Spleen (tissue), 11 donors: ENCODE measurements around the gene SLC35E4. TPM values are rescaled to one million over a fixed set of nuclear protein-coding genes. Genes with fewer than 3 reads are reported as not detected.
A peak's percentile ranks its signal among the peaks of the same experiment; 100 is the strongest.
"Not testable (repeated sequence)": the region's sequence is repeated elsewhere in the genome, so short reads cannot be mapped to it uniquely, and the experiment has no call there.

Experiments used
- DNase-seq: peaks from one replicate; pipeline ENCODE4 v3.0.0-alpha.2; 2020
- H3K27ac ChIP-seq, 8 donors: fragments of 200-600 bp; sonication (generic) in 7 of 8; 1 replicate in 4 of 8; 2 replicates in 4 of 8; pipeline versions ENCODE4 v1.5.0 to v1.8.0; 2016 to 2021; ENCODE audit warnings: inconsistent platforms in 4 of 8, mild to moderate bottlenecking in 4 of 8, moderate library complexity in 1 of 8
- H3K27me3 ChIP-seq, 7 donors: fragments of 200-600 bp; sonication (generic) in 6 of 7; replicated peaks in 1 of 7; 1 replicate in 4 of 7; 2 replicates in 3 of 7; pipeline versions ENCODE4 v1.5.0 to v1.8.0; 2016 to 2021; ENCODE audit warnings: inconsistent platforms in 3 of 7, mild to moderate bottlenecking in 1 of 7
- H3K36me3 ChIP-seq, 6 donors: fragments of 200-600 bp; sonication (generic) in 5 of 6; 1 replicate in 4 of 6; 2 replicates in 2 of 6; pipeline versions ENCODE4 v1.5.0 to v1.8.0; 2016 to 2021; ENCODE audit warnings: inconsistent platforms in 2 of 6
- H3K4me1 ChIP-seq, 6 donors: fragments of 200-600 bp; sonication (generic) in 5 of 6; 1 replicate in 3 of 6; 2 replicates in 3 of 6; pipeline versions ENCODE4 v1.5.0 to v1.8.0; 2016 to 2021; ENCODE audit warnings: inconsistent platforms in 3 of 6
- H3K4me3 ChIP-seq, 8 donors: fragments of 200-600 bp; sonication (generic) in 7 of 8; 1 replicate in 4 of 8; 2 replicates in 4 of 8; pipeline versions ENCODE4 v1.5.0 to v1.8.0; 2016 to 2021; ENCODE audit warnings: inconsistent platforms in 4 of 8, mild to moderate bottlenecking in 4 of 8, moderate library complexity in 2 of 8
- H3K9me3 ChIP-seq, 8 donors: fragments of 200-600 bp; sonication (generic) in 7 of 8; 1 replicate in 4 of 8; 2 replicates in 4 of 8; pipeline versions ENCODE4 v1.5.0 to v1.8.0; 2016 to 2021; ENCODE audit warnings: inconsistent platforms in 4 of 8
- POLR2A ChIP-seq, 3 donors: fragments of 450-650 bp; IDR thresholded peaks; one replicate each; pipeline ENCODE4 v1.5.1; 2017; ENCODE audit warnings: antibody characterized with exemption in 3 of 3, mild to moderate bottlenecking in 1 of 3
- POLR2AphosphoS5 ChIP-seq, 3 donors: sonication (generic); formaldehyde crosslinking; IDR thresholded peaks; one replicate each; pipeline ENCODE4 v1.5.1; 2017; ENCODE audit warnings: antibody characterized with exemption in 3 of 3
- WGBS, 5 donors: extraction: QIAGEN DNeasy Blood & Tissue Kit in 3 of 5; methylation state at CpG; one replicate each; pipeline versions ENCODE4 v1.1.5 to v1.1.7; 2013 to 2018; 5-methylcytosine and 5-hydroxymethylcytosine counted together
- intact Hi-C: fragments of 100-400 bp; cut with DNase I; formaldehyde crosslinking; loops from one replicate; pipeline ENCODE4 v1.15.0; 2023; ENCODE audit warnings: low total_unique reads
- polyA plus RNA-seq, 3 donors: library from polyadenylated mRNA; stranded (reverse); fragments of 200-250 nt; gene quantifications; one replicate each; pipeline ENCODE4 v1.2.1, GENCODE V29; 2013
- total RNA-seq, 7 donors: library from RNA; depleted of rRNA in 3 of 7; stranded (reverse); fragments of >200 nt in 3 of 7; fragmentation: NEBNext Ultra II Directional in 4 of 7; extraction: Animal tissue kit (Norgen Biotek cat#: 25700) in 4 of 7; gene quantifications; one replicate each; pipeline versions ENCODE4 v1.1.0 to v1.2.1, GENCODE V29; 2016 to 2021
- TF ChIP-seq, protein P1 (sequence below), 11 experiments: fragments of 200-600 bp in 7 of 11; fragments of 450-650 bp in 4 of 11; sonication (generic) in 4 of 11; IDR thresholded peaks in 8 of 11; conservative IDR thresholded peaks in 3 of 11; 1 replicate in 7 of 11; 2 replicates in 4 of 11; pipeline versions ENCODE4 v1.4.0 to v1.8.0; 2016 to 2021; ENCODE audit warnings: antibody characterized with exemption in 11 of 11, inconsistent platforms in 4 of 11, mild to moderate bottlenecking in 1 of 11
- donor health status: healthy with polysubstance abuse.
- donor health status: DM: no; HTN: no; CAD: no; lungs with moderate emphysema.
- donor health status: DM: no; HTN: no; CAD: no.
- donor health status: Bipolar disorder and iron deficiency.
- donor health status: healthy.
- donor health status: DM: no; HTN: no; CAD: no.
- donor health status: DM: yes; HTN: yes; CAD: no.

Gene SLC35E4
- total and polyA plus RNA-seq, 10 donors: 0.37 to 6.7 (median 2.8) TPM

DNA sequence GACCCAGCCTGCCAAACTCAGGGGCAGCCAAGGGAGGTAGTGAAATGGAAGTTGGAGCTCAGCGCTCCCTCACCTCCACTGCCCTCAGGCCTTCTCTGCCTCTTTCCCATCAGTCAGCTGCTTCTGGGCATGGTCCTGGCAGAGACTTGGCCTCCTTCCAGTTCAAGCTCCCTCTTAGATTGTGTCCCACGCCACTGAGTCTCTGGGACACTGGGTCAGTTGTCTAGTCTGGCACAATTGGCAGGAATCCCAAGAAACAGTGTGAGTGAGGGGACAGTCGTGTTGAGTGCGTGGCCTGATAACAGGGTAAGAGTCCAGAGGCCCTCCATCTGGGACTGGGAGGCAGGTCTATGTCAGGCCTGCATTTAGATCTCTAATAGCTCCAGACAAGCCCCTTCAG is 7.1 kb upstream of the SLC35E4 start:
- no peak for DNase-seq
- Histone ChIP-seq H3K4me1 (peaks cover 0 to 16% (median 0%) of the 10 kb centered on the region in 6 donors), H3K9me3 (no peaks in the 10 kb centered on the region), H3K27ac (no peak overlapping the region), H3K4me3 (no peak overlapping the region), H3K36me3 (peaks cover 0 to 29% (median 0%) of the 10 kb centered on the region in 6 donors), H3K27me3 (no peaks in the 10 kb centered on the region)
- intact Hi-C loops: no loop called here
- WGBS, 5 donors: 81 to 96% (median 91%) methylated on average over 4 of the region's 4 CpGs
- TF ChIP-seq POLR2AphosphoS5 (IDR thresholded peaks at IDR 0.05): peak in 1 of 3 donors; percentile 5
- TF ChIP-seq, protein P1, sequence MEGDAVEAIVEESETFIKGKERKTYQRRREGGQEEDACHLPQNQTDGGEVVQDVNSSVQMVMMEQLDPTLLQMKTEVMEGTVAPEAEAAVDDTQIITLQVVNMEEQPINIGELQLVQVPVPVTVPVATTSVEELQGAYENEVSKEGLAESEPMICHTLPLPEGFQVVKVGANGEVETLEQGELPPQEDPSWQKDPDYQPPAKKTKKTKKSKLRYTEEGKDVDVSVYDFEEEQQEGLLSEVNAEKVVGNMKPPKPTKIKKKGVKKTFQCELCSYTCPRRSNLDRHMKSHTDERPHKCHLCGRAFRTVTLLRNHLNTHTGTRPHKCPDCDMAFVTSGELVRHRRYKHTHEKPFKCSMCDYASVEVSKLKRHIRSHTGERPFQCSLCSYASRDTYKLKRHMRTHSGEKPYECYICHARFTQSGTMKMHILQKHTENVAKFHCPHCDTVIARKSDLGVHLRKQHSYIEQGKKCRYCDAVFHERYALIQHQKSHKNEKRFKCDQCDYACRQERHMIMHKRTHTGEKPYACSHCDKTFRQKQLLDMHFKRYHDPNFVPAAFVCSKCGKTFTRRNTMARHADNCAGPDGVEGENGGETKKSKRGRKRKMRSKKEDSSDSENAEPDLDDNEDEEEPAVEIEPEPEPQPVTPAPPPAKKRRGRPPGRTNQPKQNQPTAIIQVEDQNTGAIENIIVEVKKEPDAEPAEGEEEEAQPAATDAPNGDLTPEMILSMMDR (IDR thresholded peaks at IDR 0.05 in 8 of 11, conservative IDR thresholded peaks at IDR 0.05 in 3 of 11): no peak
- no peak for TF ChIP-seq POLR2A (IDR thresholded peaks at IDR 0.05)

DNA sequence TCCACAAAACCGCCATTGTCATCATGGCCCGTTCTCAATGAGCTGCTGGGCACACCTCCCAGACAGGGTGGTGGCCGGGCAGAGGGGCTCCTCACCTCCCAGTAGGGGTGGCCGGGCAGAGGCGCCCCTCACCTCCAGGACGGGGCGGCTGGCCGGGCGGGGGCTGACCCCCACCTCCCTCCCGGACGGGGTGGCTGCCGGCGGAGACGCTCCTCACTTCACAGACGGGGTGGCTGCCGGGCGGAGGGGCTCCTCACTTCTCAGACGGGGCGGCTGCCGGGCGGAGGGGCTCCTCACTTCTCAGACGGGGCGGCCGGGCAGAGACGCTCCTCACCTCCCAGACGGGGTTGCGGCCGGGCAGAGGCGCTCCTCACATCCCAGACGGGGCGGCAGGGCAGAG is 4.1 kb upstream of the SLC35E4 start:
- DNase-seq, H3K27me3 ChIP-seq, H3K27ac ChIP-seq, intact Hi-C loops, H3K9me3 ChIP-seq, H3K36me3 ChIP-seq, H3K4me3 ChIP-seq: not testable (repeated sequence)
- WGBS, 5 donors: 84 to 96% (median 94%) methylated on average over 4 to 21 of the region's 31 CpGs
- H3K4me1 ChIP-seq: peaks cover 14 to 41% (median 22%) of the 10 kb centered on the region in 6 donors

DNA sequence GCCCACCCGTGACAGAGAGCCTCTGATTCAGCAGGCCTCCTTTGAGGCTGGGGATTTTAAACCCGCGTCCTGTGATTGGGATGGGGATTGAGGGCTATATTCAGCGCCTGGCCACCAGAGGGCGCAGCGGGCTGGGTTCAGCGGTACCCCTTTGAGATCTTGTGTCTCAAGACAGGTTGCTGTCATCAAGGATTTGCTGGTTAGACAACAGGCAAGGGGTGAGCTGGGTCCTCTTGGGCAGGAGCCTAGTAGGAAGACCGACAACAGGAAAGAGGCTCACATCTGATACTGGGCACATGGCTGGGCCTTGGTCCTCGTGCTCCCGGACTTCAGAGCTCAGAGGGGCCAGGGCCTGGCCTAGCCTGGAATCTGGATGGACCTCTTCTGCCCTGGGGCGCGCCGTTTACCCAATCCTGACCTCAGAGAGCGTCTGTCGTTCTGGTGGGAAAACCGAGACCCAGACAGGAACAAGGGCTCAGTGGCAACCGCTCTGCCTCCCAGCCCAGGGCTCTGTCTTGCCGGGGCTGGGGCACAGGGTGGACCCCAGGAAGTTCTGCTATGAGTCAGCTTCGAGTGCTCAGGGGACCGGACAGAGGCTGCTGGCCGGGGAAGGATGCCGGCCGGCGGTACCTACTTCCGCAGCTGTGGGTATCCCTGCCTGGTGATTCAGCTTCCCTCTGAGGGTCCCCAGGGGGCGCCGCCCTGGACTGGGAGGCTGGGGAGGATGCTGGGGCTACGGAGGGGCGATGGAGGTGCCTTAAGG is 929 bp upstream of the SLC35E4 start:
- peak overlapping the region; percentile 86 to 95 (median 90) for H3K27ac ChIP-seq
- peak; percentile 97 for DNase-seq
- peaks cover 21 to 42% (median 33%) of the 10 kb centered on the region in 6 donors for H3K4me1 ChIP-seq
- peaks cover 0 to 5% (median 0%) of the 10 kb centered on the region in 8 donors for H3K9me3 ChIP-seq
- H3K36me3 ChIP-seq: no peaks in the 10 kb centered on the region
- H3K4me3 ChIP-seq: peak overlapping the region; percentile 27 to 70 (median 64)
- WGBS, 5 donors: 4 to 17% (median 7%) methylated on average over 13 to 29 of the region's 29 CpGs
- H3K27me3 ChIP-seq: no peaks in the 10 kb centered on the region
- intact Hi-C loops: loop anchor here (2.0 kb wide), 2 partner anchors 120 to 286 kb away; no protein-coding TSS in a partner anchor
- TF ChIP-seq, protein P1 (IDR thresholded peaks at IDR 0.05 in 8 of 11, conservative IDR thresholded peaks at IDR 0.05 in 3 of 11): peak; percentile 81 to 98 (median 96)
- TF ChIP-seq POLR2AphosphoS5 (IDR thresholded peaks at IDR 0.05) (peak; percentile 56 to 63 (median 63)), POLR2A (IDR thresholded peaks at IDR 0.05) (no peak)

DNA sequence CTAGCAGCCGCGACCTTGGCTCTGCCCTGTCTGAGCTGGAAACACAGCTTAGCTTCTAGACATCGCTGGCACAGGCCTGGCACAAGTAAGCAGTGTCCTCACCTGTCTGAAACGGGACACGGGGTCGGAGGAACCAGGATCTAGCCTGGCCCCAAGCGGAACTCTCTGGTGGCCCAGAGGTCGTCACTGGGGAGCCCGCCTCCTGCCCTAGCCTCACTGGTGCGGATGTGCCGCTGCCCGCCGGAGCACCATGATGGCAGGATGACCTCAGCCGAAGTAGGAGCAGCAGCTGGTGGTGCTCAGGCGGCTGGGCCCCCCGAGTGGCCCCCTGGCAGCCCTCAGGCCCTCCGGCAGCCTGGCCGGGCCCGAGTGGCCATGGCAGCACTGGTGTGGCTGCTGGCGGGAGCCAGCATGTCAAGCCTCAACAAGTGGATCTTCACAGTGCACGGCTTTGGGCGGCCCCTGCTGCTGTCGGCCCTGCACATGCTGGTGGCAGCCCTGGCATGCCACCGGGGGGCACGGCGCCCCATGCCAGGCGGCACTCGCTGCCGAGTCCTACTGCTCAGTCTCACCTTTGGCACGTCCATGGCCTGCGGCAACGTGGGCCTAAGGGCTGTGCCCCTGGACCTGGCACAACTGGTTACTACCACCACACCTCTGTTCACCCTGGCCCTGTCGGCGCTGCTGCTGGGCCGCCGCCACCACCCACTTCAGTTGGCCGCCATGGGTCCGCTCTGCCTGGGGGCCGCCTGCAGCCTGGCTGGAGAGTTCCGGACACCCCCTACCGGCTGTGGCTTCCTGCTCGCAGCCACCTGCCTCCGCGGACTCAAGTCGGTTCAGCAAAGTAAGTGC is 871 bp downstream of the SLC35E4 start:
- H3K27me3 ChIP-seq: no peaks in the 10 kb centered on the region
- H3K27ac ChIP-seq: peak overlapping the region; percentile 80 to 95 (median 90)
- intact Hi-C loops: no loop called here
- peaks cover 21 to 42% (median 33%) of the 10 kb centered on the region in 6 donors for H3K4me1 ChIP-seq
- H3K36me3 ChIP-seq: no peaks in the 10 kb centered on the region
- peak; percentile 84 for DNase-seq
- WGBS, 5 donors: 43 to 71% (median 54%) methylated on average over 19 to 45 of the region's 45 CpGs
- H3K9me3 ChIP-seq: peaks cover 0 to 5% (median 0%) of the 10 kb centered on the region in 8 donors
- no peak for TF ChIP-seq POLR2A (IDR thresholded peaks at IDR 0.05)
- TF ChIP-seq, protein P1 (IDR thresholded peaks at IDR 0.05 in 8 of 11, conservative IDR thresholded peaks at IDR 0.05 in 3 of 11): no peak
- TF ChIP-seq POLR2AphosphoS5 (IDR thresholded peaks at IDR 0.05): no peak
- peak overlapping the region; percentile 54 to 70 (median 64) for H3K4me3 ChIP-seq
